Panc1 (cell line): Measurements from ENCODE around the gene PRAMEF4. TPM values are rescaled to one million over a fixed set of nuclear protein-coding genes. Genes with fewer than 3 reads are reported as not detected.
"Not testable (repeated sequence)": the region's sequence is repeated elsewhere in the genome, so short reads cannot be mapped to it uniquely, and the experiment has no call there.

Experiments used
- ATAC-seq: fragments of 200-7000 bp; cut with Tn5 transposase; 2 replicates; pipeline ENCODE4 v1.9.1; 2020; ENCODE audit warnings: mild to moderate bottlenecking, moderate library complexity
- Bru-seq: library from RNA; stranded (reverse); fragments of 400-500 nt; gene quantifications from one replicate; lab custom pipeline; 2021; lab: Mats Ljungman, UMichigan
- BruChase-seq, 2 experiments: library from RNA; stranded (reverse); fragments of 400-500 nt; gene quantifications; one replicate each; lab custom pipeline; 2021; lab: Mats Ljungman, UMichigan
- BruUV-seq: library from RNA; stranded (reverse); fragments of 400-500 nt; replicated peaks from 2 replicates; lab custom pipeline; 2021; lab: Mats Ljungman, UMichigan
- CTCF ChIA-PET: fragments of 300-600 bp; sonication (Branson Sonifier 250); formaldehyde crosslinking; loops from one replicate; lab custom pipeline; 2022; ENCODE audit warnings: antibody characterized with exemption; lab: Charles Lee
- POLR2A ChIA-PET: fragments of 300-600 bp; sonication (Branson Sonifier 250); formaldehyde crosslinking; loops from one replicate; lab custom pipeline; 2022; ENCODE audit warnings: antibody characterized with exemption; lab: Charles Lee
- DNase-seq: peaks from one replicate; pipeline ENCODE4 v3.0.0-alpha.2; 2010; ENCODE audit warnings: low read depth, low spot score
- H3K27ac ChIP-seq: 2 replicates; pipeline ENCODE4 v1.5.1; 2011; ENCODE audit warnings: mild to moderate bottlenecking, low read length, inconsistent platforms
- H3K27me3 ChIP-seq: fragments of 200-500 bp; sonication (Bioruptor generic); 2 replicates; pipeline ENCODE4 v1.6.0; 2014; ENCODE audit warnings: low read length, inconsistent platforms; ENCODE audit not compliant: control insufficient read depth, insufficient read depth
- H3K36me3 ChIP-seq: fragments of 200-500 bp; sonication (Bioruptor generic); 2 replicates; pipeline ENCODE4 v1.5.1; 2014; ENCODE audit warnings: inconsistent platforms, mild to moderate bottlenecking, low read length, moderate library complexity; ENCODE audit not compliant: control insufficient read depth, insufficient read depth
- H3K4me1 ChIP-seq: 2 replicates; pipeline ENCODE4 v1.5.1; 2011; ENCODE audit warnings: inconsistent platforms, mild to moderate bottlenecking, low read length, moderate library complexity; ENCODE audit not compliant: control insufficient read depth, insufficient read depth
- H3K4me3 ChIP-seq, 2 experiments: 2 replicates each; pipeline ENCODE4 v1.5.1; 2011 to 2012; ENCODE audit warnings: low read depth in 2 of 2, low read length in 2 of 2, mild to moderate bottlenecking in 2 of 2, inconsistent platforms in 1 of 2, moderate library complexity in 1 of 2
- H3K9me3 ChIP-seq: fragments of 200-500 bp; sonication (Bioruptor generic); 2 replicates; pipeline ENCODE4 v1.5.1; 2014; ENCODE audit warnings: low read depth, mild to moderate bottlenecking, inconsistent platforms, low read length, moderate library complexity; ENCODE audit not compliant: control insufficient read depth, insufficient read depth
- in situ Hi-C: cut with HindIII; loops from 2 replicates; pipeline ENCODE4 v1.10.0; 2016; ENCODE audit warnings: low sequenced_read_pairs, low pct_unique_long_range_greater_than_20kb
- intact Hi-C: fragments of 100-400 bp; cut with micrococcal nuclease; formaldehyde crosslinking; loops from one replicate; pipeline ENCODE4 v1.10.0; 2022; ENCODE audit not compliant: unreplicated experiment
- long read RNA-seq: library from polyadenylated mRNA; unstranded; transcript quantifications from one replicate; pipeline ENCODE4 v2.0.0, GENCODE V29; 2021; ENCODE audit not compliant: unreplicated experiment
- polyA plus RNA-seq: library from polyadenylated mRNA; unstranded; fragments of >200 nt; gene quantifications from one replicate; pipeline ENCODE4 v1.2.1, GENCODE V29; 2012; ENCODE audit warnings: missing spikeins; ENCODE audit not compliant: insufficient read length
- total RNA-seq: library from RNA; stranded (reverse); gene quantifications from one replicate; pipeline ENCODE4 v1.2.1, GENCODE V29; 2021; ENCODE audit not compliant: unreplicated experiment
- TF ChIP-seq, protein P1 (sequence below): fragments of 450-650 bp; IDR thresholded peaks from 2 replicates; pipeline ENCODE4 v1.5.1; 2017; ENCODE audit warnings: mild to moderate bottlenecking

The PRAMEF4 gene
- total RNA-seq (not detected), Bru-seq, nascent RNA (not detected), BruChase-seq, experiment 1, labeled RNA remaining after a 2-hour chase (not detected), BruChase-seq, experiment 2, labeled RNA remaining after a 6-hour chase (not detected)
- polyA plus RNA-seq, result not detected
- long read RNA-seq, result 0 reads

DNA sequence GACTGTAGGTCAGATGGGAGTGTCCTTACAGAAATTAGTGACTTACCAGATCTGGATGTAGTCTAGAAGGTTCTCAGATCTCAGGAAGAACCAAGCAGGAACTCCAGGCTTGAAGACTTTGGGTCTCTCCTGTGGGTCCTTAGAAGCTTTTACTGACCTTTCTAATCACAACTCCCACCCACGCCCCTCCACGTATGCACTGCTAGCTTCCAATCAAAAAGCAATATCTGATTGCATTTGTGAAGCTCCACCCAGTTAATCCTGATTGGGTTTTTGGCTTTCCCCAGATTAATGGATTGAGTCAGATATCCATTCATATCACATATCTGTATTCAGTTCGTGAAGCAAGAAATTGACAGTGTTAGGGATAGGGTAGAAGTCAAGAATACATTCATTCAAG, at the start of gene PRAMEF4:
TSS of gene PRAMEF4 (minus strand) at position 101 of the 400 bp plus-strand sequence. CDS start 2,807 bp downstream, outside the sequence.
- H3K4me3 ChIP-seq, H3K27ac ChIP-seq, H3K4me1 ChIP-seq, in situ Hi-C loops, POLR2A ChIA-PET, H3K27me3 ChIP-seq, intact Hi-C loops, CTCF ChIA-PET, BruUV-seq, DNase-seq, H3K9me3 ChIP-seq, ATAC-seq, H3K36me3 ChIP-seq: not testable (repeated sequence)

DNA sequence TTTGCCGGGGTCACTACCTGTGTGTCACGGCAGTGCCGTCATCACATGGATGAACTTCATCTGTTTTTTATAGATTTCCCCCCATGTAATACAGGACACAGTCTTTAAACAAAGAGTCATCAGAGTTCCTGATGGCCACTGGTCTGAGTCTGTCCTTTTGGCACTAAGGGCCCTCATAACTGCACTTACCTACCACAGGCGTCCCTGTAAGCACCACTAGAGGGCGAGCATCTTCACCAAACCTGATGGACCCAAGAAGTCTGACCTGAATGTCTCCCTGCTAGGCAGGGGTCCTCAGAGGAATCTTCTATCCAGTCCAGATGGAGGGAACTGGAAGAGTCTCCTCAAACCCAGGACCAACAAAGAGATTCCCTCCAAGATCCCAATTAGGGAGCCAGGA, 38.4 kb upstream of the PRAMEF4 start:
- H3K4me1 ChIP-seq, DNase-seq, H3K27ac ChIP-seq, BruUV-seq, H3K9me3 ChIP-seq, CTCF ChIA-PET, in situ Hi-C loops, intact Hi-C loops, H3K27me3 ChIP-seq, H3K36me3 ChIP-seq, POLR2A ChIA-PET, H3K4me3 ChIP-seq: not testable (repeated sequence)
- ATAC-seq, result peak; percentile 69; the same call in 1 of the 2 replicates

DNA sequence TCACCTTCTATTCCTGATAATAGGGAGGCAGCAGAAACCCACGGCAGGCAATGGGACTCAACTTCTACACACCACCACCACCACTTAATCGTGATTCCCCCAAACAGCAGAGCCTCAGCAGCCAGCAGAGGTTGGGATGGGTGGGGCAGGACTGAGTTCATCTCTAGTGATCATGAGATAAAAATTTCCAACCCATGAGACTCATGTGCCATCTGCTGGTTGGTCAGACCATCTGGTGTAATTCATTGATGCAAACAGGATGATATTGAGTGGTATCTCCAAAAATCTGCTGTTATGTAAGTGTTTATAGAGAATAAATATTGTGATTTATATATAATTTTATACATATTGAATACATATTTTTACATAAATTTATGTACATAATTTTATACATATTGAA, 35.7 kb upstream of the PRAMEF4 start:
- H3K36me3 ChIP-seq, H3K4me3 ChIP-seq, H3K27me3 ChIP-seq, H3K9me3 ChIP-seq, DNase-seq, POLR2A ChIA-PET, H3K27ac ChIP-seq, H3K4me1 ChIP-seq, ATAC-seq, in situ Hi-C loops, CTCF ChIA-PET, BruUV-seq, intact Hi-C loops: not testable (repeated sequence)
- TF ChIP-seq, protein P1, sequence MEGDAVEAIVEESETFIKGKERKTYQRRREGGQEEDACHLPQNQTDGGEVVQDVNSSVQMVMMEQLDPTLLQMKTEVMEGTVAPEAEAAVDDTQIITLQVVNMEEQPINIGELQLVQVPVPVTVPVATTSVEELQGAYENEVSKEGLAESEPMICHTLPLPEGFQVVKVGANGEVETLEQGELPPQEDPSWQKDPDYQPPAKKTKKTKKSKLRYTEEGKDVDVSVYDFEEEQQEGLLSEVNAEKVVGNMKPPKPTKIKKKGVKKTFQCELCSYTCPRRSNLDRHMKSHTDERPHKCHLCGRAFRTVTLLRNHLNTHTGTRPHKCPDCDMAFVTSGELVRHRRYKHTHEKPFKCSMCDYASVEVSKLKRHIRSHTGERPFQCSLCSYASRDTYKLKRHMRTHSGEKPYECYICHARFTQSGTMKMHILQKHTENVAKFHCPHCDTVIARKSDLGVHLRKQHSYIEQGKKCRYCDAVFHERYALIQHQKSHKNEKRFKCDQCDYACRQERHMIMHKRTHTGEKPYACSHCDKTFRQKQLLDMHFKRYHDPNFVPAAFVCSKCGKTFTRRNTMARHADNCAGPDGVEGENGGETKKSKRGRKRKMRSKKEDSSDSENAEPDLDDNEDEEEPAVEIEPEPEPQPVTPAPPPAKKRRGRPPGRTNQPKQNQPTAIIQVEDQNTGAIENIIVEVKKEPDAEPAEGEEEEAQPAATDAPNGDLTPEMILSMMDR, result peak; percentile 7; the same call in 1 of the 2 replicates

DNA sequence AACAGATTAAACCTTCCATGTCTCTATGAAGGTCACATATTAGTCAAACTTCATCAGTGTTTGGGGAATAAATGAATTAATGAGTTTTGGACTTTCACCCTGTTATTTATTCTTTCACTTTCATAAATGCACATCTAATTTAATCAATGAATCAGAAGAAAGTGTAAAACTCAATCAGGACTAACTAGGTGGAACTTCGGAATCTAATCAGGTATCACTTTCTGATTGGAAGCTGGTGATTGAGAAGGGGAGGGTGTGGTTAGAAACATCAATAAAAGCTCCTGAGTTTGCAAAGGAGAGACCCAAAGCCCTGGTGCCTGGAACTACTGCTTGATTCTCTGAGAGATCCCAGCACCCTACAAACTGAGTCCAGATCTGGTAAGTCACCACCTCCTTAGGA, 30.3 kb upstream of the PRAMEF4 start, which contains the start of gene PRAMEF7:
TSS of gene PRAMEF7 (plus strand) at position 301 of the 400 bp plus-strand sequence. CDS start 1,083 bp downstream, outside the sequence.
- H3K36me3 ChIP-seq, H3K4me1 ChIP-seq, CTCF ChIA-PET, in situ Hi-C loops, H3K27ac ChIP-seq, BruUV-seq, H3K27me3 ChIP-seq, intact Hi-C loops, ATAC-seq, H3K9me3 ChIP-seq, DNase-seq, H3K4me3 ChIP-seq, POLR2A ChIA-PET: not testable (repeated sequence)

DNA sequence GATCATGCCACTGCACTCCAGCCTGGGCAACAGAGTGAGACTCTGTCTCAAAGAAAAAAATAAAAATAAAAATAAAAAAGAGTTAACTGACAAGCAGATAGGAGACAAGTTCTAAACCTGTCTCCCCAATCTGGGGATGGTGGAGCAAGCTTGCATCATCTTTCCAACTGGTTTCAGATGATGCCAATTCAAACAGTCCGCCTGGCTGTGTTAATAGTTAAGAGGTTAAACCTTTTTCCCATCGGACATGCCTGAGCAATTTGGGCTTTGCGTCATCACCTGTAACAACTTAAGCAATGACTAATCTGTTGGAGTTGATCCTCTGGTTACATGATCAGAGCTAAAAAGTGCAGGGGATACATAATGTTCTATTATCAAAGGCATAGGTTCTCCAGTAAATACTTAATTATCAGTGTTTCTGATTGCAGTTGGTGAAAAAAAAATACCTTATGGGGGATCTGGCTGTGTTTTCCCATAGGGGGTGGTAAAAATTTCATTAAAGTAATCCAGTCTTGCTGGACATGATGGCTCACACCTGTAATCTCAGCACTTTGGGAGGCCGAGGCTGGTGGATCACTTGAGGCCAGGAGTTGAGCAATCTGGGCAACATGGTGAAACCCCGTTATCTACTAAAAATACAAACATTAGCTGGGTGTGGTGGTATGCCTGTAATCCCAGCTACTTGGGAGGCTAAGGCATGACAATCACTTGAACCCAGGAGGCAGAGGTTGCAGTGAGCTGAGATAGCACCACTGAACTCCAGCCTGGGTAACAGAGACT, 18.0 kb upstream of the PRAMEF4 start:
- H3K27ac ChIP-seq, H3K36me3 ChIP-seq, H3K27me3 ChIP-seq, CTCF ChIA-PET, H3K9me3 ChIP-seq, H3K4me1 ChIP-seq, H3K4me3 ChIP-seq, POLR2A ChIA-PET, ATAC-seq, BruUV-seq, in situ Hi-C loops, DNase-seq, intact Hi-C loops: not testable (repeated sequence)

DNA sequence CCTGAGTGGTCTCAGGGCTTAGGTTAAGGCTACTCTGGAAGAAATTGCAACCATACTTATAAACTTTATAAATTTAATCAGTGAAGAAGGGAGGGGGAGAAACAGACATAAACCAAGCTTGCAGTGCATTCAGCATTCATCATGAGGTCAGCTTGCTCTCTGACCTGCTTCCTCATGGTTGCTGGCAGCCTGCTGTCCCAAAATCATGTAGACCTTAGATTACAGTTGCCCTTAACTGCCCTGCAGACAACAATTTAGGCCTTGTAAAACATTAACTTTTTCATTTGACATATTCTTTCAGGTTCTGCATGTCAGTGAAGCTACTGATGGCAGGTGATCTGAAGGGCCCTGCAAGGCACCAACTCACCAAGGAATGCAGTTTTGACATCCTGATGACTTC, 13.2 kb upstream of the PRAMEF4 start:
- H3K36me3 ChIP-seq, ATAC-seq, CTCF ChIA-PET, H3K9me3 ChIP-seq, POLR2A ChIA-PET, H3K27ac ChIP-seq, H3K27me3 ChIP-seq, DNase-seq, H3K4me3 ChIP-seq, in situ Hi-C loops, BruUV-seq, intact Hi-C loops, H3K4me1 ChIP-seq: not testable (repeated sequence)
